PFSK-1 (cell line): Measurements from ENCODE around the gene PLA2G3.

Source experiments
- FOXP2 ChIP-seq: optimal IDR thresholded peaks from 2 replicates; pipeline ENCODE3; 2011; ENCODE audit warnings: borderline replicate concordance, control low read depth, inconsistent platforms; ENCODE audit not compliant: insufficient read depth; ENCODE audit errors: extremely low read length, extremely low read depth
- POLR2AphosphoS5 ChIP-seq: IDR thresholded peaks from 2 replicates; pipeline ENCODE4 v1.6.1; 2012; ENCODE audit warnings: low read depth, mild to moderate bottlenecking, control low read depth, low read length, moderate library complexity
- REST ChIP-seq, 2 experiments: IDR thresholded peaks; 2 replicates each; pipeline versions ENCODE4 v1.6.1 to v1.8.0; 2011 to 2012; ENCODE audit warnings: low read depth in 2 of 2, low read length in 2 of 2, control low read depth in 1 of 2, inconsistent platforms in 1 of 2, mild to moderate bottlenecking in 1 of 2, moderate library complexity in 1 of 2; ENCODE audit not compliant: insufficient read depth in 1 of 2
- SIN3A ChIP-seq: IDR thresholded peaks from 2 replicates; pipeline ENCODE4 v1.6.1; 2012; ENCODE audit warnings: mild to moderate bottlenecking, low read length, moderate library complexity, borderline replicate concordance; ENCODE audit not compliant: insufficient read depth
- TAF1 ChIP-seq: IDR thresholded peaks from 2 replicates; pipeline ENCODE4 v1.6.1; 2012; ENCODE audit warnings: low read length, control low read depth, borderline replicate concordance; ENCODE audit not compliant: insufficient read depth

Gene PLA2G3

GRCh38 chr22:31091106-31091975, 49.0 kb downstream of the PLA2G3 start:
- TF ChIP-seq REST (IDR thresholded peaks at IDR 0.05; ENCODE audit: insufficient read depth in 1 of 2, low read depth in 2 of 2, low read length in 2 of 2) (no peak), FOXP2 (no peak), TAF1 (no peak), SIN3A (no peak), POLR2AphosphoS5 (no peak)

DNA sequence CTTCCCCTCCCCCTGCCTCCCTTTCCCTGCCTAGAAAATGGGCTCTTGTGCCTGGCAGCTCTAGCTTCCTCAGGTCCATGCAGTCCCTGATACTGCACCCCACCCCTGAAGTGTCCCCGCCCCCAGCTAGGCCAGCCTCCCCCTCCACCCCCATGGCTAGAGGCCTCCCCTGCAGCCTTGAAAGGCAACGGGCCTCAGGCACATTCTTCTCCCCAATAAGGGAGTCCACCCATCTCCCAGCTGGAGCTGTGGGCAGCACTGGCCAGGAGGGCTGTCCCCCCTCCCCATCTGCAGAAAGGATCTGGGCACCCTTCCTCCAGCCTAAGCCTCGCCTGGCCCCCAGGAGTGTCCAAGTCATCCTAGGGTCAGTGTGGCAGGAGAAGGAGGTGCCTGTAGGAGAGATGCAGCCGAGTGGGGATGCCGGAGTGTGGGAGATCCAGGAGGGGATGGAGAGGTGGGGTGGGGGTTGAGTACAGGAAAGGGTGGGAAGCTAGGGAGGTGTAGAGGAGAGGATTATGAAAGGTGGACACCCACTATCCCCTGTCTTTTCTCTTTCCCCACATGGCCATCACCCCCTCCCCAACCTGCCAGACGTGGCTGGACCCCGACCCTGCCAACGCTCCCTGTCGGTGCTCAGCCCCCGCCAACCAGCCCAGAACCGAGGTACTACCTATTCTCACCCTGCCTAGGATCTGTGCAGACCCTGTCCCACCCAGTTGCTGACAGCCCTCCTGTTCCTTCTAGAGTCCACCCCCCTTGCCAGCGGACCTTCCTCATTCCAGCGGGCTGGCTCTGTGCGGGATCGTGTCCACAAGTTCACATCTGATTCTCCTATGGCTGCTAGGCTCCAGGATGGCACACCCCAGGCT, 49.9 kb downstream of the PLA2G3 start:
- TF ChIP-seq SIN3A (no peak), FOXP2 (no peak), TAF1 (no peak), REST (IDR thresholded peaks at IDR 0.05; ENCODE audit: insufficient read depth in 1 of 2, low read depth in 2 of 2, low read length in 2 of 2) (no peak), POLR2AphosphoS5 (no peak)

DNA sequence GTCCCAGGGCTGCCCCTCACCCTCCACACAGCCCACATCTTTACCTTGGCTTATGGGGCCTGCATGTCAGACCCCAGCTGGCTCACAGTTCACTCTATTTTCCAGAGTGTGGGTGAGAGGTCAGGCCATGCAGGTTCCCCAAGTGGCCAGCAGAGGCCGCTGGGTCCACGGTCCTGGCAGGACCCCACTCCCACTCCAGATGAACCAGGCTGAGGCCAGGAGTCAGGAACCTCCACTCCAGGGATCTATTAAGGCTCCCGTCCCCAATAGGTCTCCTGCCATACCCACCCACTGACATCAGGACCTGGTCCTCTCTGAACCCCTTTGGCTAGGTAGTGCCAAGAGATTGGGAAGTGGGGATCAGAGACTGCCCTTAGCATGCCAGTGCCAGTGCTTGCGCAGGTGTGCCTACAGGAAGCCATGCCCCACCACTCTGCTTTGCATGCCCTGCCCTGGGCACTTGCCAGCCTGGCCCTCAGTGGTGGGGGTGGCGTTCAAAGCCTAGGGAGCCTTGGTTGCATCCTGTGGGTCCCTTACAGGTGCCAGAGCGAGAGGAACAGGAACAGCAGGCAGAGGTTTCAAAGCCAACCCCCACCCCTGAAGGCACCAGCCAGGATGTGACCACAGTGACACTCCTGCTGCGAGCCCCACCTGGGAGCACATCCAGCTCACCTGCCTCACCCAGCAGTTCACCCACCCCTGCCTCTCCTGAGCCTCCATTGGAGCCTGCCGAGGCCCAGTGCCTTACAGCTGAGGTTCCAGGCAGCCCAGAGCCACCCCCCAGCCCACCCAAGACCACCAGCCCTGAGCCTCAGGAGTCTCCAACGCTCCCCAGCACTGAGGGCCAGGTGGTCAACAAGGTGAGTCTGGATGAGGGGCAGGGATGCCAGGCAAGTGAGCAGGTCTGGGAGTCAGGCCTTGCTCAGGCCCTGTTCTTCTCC, 50.9 kb downstream of the PLA2G3 start:
- TF ChIP-seq TAF1 (no peak), POLR2AphosphoS5 (no peak), REST (IDR thresholded peaks at IDR 0.05; ENCODE audit: insufficient read depth in 1 of 2, low read depth in 2 of 2, low read length in 2 of 2) (no peak), FOXP2 (no peak), SIN3A (no peak)

DNA sequence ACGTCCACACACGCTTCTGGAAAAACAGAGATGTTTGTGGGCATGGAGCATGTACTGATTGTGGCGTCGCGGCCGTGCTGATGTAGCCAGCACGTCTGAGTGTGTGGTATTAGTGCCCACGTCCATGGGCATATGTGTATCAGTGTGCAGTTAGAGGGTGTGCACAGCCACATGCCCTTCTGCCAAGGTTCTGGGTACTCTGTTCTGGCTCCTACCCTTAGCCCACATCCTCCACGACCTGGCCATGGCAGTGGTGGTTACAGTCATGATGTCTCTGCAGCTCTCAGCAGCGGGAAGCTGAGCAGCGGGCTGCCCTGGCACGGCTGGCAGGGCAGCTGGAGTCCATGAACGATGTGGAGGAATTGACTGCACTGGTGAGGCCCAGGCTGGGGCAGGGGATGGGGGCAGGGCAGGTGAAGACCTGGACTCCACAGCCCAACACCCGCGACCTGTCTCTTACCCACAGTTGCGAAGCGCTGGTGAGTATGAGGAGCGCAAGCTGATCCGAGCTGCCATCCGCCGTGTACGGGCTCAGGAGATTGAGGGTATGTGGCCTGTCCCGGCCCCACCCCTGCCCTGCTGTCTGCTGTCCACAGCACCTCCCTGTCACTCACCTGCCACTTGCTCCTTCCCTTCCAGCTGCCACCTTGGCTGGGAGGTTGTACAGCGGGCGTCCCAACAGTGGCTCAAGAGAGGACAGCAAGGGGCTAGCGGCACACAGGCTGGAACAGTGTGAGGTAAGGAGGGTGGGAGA, 51.9 kb downstream of the PLA2G3 start:
- TF ChIP-seq REST (IDR thresholded peaks at IDR 0.05; ENCODE audit: insufficient read depth in 1 of 2, low read depth in 2 of 2, low read length in 2 of 2) = no peak
- no peak for TF ChIP-seq POLR2AphosphoS5
- TF ChIP-seq FOXP2 = no peak
- TF ChIP-seq SIN3A = no peak
- TF ChIP-seq TAF1 = no peak
